ENCODE measurements around the gene L3MBTL2.
A peak's percentile ranks its signal among the peaks of the same experiment; 100 is the strongest.

The L3MBTL2 gene

DNA sequence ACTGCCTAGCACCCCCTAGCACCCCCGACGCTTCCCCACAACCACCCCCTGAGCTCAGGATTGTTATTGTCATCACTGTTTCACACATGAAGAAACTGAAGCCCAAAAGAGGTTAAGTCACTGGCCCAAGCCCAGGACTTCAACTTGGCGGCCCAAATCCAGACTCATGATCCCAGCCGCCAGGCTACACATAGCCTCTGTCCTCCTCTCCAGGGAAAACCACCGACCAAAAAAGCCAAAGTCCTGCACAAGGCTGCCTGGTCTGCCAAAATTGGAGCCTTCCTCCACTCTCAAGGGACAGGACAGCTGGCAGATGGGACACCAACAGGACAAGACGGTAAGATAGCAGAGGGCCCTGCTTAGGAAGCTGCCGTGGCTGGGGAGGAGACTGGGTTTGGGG is 10.8 kb downstream of the L3MBTL2 start:
- DNase-seq, result no peak

- no peak for DNase-seq
Observed at GRCh38 chr22:41216984-41217383, 11.9 kb downstream of the L3MBTL2 start.

DNA sequence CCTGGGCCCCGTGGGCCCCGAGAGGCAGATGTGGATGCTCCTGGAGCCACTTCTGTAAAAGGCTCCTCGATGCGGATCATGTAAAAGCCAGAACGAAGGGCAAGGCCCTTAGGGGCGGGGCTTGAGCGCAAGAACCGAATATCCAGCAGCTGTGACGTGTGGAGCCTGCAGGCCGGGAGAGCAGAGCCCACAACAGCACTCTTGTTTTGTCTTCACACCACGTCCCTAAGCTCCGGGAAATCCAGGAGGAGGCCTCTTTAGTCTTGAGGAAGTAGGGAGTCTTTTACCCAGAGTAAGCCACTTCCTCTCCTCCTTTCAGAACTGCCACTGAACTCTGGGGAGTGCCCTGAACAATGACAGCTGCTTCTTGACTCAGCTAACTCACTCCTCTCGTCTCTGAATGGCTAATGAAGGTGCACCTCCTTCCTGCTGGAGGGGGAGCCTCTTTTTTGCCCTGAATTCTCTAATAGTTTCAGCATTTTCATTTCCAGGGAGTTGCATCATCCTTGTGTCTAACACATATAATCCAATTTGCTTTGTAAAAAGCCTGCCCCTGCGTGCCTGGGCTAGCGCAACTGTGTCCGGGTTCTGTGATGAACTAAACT is 12.5 kb downstream of the L3MBTL2 start:
- no peak for DNase-seq

DNA sequence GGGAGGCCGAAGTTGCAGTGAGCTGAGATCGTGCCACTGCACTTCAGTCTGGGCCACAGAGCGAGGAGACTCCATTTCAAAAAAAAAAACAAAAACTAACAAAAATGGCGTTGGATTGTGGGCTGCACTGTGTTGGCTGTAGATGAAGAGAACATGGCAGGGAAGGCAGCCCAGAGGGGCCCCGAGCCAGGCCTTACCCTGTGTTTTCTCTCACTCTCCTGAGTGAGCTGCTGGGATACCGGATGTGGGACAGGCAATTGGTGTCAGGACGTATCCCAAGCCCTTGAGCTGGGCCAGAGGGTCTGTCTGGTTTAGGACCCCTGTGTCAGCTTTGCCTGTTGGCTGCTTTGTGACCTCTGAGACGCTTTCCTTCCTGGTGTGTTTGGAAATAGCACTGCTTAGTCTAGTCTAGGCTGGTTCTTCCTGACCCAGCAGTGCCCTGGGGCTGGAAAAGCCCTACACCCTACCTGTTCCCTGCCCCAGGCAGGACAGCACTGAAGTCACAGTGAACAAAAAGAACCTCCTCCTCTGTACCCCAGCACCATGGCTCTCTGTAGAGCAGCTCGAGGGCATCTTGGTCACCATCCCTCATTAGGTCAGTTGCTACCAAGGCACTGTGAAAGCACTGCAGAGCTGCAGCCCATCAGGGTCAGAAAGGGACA is 17.9 kb downstream of the L3MBTL2 start:
- DNase-seq, result no peak

- no peak for DNase-seq
Observed at GRCh38 chr22:41223535-41223934, 18.4 kb downstream of the L3MBTL2 start.

- no peak for DNase-seq
Observed at GRCh38 chr22:41226723-41227655, 21.9 kb downstream of the L3MBTL2 start.

GRCh38 chr22:41229215-41229614 is 24.1 kb downstream of the L3MBTL2 start:
- DNase-seq, result no peak

GRCh38 chr22:41229730-41230400 is 24.8 kb downstream of the L3MBTL2 start:
- no peak for DNase-seq

- no peak for DNase-seq
Observed at GRCh38 chr22:41230401-41230785, 25.3 kb downstream of the L3MBTL2 start.

DNA sequence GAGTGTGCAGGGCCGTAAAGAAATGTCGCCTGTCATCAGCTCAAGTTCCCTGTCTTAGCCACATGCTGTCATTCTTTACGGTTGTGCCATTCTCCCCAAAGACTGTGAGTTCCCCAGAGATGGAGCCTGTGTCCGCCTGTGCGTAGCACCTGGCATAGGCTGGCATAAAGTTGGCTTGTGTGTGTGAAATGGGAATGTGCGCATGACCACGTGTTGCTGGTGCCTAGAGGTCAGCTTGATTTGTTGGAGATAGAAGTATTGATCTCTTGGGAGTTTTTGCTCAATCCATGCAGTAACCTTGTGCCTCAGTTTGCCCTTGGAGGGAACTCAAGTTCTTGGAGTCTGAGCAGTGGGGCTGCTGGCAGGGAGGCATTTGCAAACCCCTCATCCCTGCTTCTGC is 26.3 kb downstream of the L3MBTL2 start:
- no peak for DNase-seq

- DNase-seq, result no peak
Observed at GRCh38 chr22:41234815-41235695, 29.9 kb downstream of the L3MBTL2 start.

DNA sequence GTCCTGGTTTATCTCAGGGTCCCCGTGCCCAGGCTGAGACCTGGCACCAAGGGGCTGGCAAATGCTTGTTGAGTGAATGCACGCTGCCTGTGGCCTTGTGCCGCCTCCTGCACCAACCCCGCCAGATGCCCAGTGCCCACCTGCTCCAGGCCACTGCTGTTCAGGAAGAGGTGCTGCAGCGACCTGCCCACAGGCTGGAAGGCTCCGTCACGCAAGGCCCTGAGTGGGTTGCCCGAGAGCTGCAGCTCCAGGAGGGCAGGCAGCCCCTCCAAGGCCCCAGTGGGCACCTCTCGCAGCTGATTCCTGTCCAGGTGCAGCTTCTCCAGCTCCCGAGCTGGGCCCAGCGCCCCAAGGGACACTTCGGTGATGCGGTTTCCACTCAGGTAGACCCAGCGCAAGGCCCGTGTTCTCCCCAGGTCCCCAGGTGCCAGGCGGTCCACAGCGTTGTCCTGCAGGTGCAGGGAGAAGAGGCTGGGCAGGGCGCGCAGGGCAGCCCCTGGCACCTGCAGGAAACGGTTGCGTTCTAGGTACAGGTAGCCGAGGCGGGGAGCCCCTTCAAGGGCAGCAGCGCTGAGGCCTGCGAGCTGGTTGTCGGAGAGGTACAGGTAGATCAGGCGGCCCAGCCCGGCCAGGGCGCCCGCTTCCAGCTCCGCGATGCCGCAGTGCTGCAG is 32.1 kb downstream of the L3MBTL2 start:
- DNase-seq, result no peak

DNA sequence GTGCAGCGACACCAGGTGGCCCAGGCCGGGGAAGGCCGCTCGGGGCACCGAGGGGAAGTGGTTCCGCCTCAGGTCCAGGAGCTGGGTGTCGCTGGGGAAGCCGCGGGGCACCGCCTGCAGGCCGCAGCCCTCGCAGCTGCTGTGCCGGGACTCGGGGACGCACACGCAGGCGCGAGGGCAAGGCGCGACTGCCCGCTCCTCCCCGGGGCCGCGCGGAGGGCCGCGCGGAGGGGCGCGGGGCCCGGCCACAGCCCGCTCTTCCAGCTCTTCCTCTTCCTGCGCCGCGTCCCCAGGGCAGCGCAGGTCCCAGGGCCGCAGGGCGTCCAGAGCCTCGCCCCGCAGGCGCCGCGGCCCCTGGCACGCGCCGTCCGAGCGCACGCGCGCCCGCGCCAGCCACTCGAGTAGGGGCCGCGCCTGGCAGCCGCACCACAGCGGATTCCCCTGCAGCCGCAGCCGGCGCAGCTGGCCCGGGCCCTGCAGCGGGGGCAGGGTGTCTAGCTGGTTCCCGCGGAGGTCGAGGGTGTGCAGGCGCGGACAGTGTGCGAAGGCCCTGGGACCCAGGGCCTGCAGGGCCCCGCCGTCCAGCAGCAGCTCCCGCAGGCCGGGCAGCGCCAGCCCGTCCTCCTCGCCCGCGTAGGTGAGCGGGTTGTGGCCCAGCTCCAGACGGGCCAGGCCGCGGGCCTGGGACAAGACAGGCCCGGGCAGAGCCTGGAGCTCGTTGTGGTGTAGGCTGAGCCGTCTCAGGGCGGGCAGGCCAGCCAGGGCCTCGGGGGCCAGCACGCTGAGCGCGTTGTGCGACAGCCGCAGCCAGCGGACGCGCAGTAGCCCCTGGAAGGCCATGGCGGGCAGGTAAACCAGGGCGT is 32.8 kb downstream of the L3MBTL2 start:
- peak; percentile 32 for DNase-seq

- no peak for DNase-seq
Observed at GRCh38 chr22:41238570-41239442, 33.7 kb downstream of the L3MBTL2 start.

DNA sequence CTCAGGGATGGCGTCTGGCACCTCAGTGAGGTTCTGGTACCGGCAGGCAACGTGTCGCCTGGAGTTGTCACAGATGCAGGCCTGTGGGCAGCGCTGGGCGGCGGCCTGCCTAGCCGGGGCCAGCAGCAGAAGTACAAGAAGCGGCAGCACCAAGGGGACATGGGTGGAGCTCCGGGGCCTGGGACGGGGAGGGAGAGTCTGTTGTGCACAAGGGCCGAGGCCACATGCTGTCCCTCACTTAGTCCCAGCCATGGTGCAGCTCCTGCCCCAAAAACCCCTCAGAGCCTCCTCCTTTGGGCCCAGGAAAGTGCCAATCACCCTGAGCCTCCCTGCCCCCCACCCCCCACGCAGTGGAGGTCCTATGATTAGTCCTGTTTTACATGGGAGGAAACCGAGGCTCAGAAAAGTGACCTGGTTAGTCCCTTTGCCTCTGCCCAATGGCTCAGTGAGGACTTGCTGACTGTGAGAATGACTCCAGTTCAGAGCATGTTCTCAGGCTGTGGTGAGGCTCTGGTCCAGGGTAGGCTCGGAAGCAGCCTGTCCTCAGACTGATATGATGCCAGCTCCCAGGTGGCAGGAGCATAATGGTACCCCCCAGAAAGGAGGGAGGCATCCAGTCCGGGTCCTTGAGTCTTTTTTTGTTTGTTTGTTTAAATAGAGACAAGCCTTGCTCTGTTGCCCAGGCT is 34.5 kb downstream of the L3MBTL2 start:
- DNase-seq, result no peak

DNA sequence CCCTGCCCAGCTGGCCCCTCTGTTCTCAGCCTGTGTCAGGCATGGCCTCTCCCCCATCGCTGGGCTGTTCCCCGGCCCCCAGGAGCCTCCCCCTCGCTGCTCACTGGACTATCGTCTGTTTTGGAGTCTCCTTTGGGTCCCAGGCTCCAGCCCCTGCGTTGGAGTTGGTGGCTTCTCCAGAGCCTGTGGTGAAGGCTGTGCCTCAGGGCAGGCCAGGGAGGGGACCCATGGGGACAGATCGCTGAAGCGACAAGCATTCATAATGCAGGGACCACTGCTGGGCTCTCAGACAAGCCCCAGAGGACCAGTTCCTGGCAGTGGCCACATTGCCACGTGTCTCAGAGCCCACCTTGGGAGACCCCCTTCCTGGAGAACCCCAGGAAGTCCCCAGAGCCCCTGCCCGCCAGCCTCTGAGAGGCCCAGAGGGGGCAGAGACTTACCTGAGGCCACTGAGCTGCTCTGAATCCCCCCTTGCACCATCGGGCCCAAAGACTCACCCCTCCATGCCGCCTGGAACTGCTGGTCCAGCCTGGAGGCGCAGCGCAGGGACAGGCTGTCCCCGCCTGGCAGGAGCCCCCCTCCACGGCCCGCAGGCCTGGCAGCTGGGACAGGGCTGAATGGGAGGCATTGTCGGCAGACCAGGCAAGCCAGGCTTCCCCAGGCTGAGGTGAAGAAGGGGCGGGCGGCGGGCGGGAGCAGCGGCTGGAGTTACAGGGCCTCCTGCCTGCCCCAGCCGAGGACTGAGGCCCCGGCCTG is 35.4 kb downstream of the L3MBTL2 start, which contains the start of gene CHADL:
Gene CHADL (minus strand): TSS at position 555 of the 756 bp plus-strand sequence. CDS start 50 bp downstream, at position 505.
- DNase-seq, result no peak

DNA sequence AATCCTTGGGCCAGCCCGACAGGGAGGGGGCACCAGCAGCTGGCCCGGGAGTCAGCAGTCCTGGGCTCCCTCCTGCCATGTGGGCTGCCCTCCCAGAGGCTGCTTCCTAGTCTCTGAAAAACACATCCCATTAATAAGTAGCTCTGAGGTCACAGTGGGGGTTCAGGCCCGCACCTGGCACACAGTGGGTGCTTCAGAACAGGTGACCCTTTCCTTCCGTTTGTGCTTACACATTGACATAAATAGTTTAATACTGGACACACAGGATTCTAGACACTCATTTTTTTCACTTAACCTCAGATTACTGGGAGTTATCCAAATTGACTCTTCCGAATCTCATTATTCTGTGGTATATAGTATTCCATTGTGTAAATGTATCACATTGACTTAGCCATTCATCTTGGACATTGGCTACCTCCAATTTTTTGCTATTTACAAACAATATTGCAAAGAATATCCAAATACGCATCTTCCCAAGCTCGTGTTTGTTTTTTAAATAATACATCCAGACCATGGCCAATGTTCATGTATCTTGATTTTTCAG is 36.1 kb downstream of the L3MBTL2 start:
- no peak for DNase-seq
